G401 (cell line): ENCODE data around the gene SARS2. TPM values are rescaled to one million over a fixed set of nuclear protein-coding genes. Genes with fewer than 3 reads are reported as not detected.
"Not testable (repeated sequence)": the region's sequence is repeated elsewhere in the genome, so short reads cannot be mapped to it uniquely, and the experiment has no call there.

Source experiments
- DNase-seq: peaks from one replicate; pipeline ENCODE4 v3.0.0-alpha.2; 2015; ENCODE audit warnings: low spot score
- in situ Hi-C: cut with HindIII; loops from 2 replicates; pipeline ENCODE4 v1.10.0; 2016; ENCODE audit warnings: low sequenced_read_pairs, mixed read lengths
- total RNA-seq: library from RNA; depleted of rRNA; stranded (reverse); fragments of >200 nt; shearing (Covaris generic); gene quantifications from 2 replicates; pipeline ENCODE4 v1.2.3, GENCODE V29; 2014; rRNA removed

Gene SARS2, protein sequence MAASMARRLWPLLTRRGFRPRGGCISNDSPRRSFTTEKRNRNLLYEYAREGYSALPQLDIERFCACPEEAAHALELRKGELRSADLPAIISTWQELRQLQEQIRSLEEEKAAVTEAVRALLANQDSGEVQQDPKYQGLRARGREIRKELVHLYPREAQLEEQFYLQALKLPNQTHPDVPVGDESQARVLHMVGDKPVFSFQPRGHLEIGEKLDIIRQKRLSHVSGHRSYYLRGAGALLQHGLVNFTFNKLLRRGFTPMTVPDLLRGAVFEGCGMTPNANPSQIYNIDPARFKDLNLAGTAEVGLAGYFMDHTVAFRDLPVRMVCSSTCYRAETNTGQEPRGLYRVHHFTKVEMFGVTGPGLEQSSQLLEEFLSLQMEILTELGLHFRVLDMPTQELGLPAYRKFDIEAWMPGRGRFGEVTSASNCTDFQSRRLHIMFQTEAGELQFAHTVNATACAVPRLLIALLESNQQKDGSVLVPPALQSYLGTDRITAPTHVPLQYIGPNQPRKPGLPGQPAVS
- total RNA-seq, result 34.2 and 43.0 TPM in 2 replicates

DNA sequence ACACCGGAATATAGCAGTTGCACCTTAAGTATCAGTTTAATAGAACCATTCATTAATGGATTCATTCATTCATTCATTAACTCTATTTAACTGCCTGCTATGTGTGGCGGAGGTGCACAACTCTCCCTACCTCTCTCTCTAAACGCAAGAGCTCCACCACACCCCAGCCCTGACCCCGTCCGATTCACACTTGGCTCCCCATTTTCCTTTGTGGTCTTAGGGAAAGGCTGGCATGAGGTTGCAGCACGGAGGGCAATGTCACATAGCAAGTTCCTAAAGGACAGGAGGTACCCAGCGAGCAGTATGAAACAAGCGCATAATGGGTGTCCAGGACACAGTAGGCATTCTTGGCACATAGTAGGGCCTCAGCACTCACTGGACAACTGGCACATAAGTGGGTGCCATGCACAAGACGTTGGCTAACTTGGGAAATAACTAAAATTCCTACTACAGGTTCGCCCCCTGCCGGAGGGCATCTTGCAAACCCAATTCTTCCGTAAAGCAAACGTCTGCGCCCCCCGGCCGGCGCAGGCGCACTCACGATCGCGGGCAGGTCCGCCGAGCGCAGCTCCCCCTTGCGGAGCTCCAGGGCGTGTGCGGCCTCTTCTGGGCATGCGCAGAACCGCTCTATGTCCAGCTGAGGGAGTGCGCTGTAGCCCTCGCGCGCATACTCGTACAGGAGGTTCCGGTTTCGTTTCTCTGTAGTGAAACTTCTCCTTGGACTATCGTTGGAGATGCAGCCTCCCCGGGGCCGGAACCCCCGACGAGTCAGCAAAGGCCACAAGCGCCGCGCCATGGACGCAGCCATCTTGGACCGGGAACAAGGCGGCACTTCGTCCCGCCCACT lies at the start of gene SARS2:
TSS of gene SARS2 (minus strand) at position 835 of the 847 bp plus-strand sequence. CDS start at position 808, 27 bp downstream.
- in situ Hi-C loops, result no loop called here
- DNase-seq, result peak; percentile 93

DNA sequence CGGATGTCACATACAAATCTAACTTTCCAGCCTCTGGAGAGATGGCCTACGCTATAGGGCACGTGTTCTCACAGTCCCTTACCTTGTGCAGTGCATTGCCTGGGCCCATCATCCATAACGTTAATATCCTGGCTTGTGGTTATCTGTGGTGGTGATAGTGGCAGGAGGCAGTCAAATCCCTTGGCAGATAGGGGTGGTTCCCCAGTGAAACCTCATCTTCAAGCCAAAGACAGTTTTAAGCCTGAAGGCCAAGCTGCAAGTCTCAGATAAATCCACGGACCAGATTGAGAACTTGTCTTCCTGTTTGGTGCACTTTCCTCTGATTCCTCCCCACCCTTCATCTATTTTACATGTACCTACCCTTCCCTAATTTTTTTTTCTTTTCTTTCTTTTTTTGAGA lies 49.2 kb upstream of the SARS2 start:
- in situ Hi-C loops, result no loop called here
- DNase-seq, result no peak

DNA sequence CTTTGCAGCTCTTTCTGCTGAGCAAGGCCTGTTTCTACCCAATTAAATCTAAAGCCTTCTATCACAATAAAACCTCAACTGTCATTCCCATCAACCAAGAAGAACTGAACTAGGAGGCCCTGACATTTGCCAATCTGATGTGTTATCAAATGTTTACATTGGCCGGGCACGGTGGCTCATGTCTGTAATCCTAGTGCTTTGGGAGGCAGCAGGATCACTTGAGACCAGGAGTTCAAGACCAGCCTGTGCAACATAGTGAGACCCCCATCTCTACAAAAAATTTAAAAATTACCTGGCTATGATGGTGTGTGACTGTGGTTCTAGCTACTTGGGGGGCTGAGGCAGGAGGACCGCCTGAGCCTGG lies 47.7 kb upstream of the SARS2 start:
- DNase-seq, result no peak
- in situ Hi-C loops, result no loop called here

DNA sequence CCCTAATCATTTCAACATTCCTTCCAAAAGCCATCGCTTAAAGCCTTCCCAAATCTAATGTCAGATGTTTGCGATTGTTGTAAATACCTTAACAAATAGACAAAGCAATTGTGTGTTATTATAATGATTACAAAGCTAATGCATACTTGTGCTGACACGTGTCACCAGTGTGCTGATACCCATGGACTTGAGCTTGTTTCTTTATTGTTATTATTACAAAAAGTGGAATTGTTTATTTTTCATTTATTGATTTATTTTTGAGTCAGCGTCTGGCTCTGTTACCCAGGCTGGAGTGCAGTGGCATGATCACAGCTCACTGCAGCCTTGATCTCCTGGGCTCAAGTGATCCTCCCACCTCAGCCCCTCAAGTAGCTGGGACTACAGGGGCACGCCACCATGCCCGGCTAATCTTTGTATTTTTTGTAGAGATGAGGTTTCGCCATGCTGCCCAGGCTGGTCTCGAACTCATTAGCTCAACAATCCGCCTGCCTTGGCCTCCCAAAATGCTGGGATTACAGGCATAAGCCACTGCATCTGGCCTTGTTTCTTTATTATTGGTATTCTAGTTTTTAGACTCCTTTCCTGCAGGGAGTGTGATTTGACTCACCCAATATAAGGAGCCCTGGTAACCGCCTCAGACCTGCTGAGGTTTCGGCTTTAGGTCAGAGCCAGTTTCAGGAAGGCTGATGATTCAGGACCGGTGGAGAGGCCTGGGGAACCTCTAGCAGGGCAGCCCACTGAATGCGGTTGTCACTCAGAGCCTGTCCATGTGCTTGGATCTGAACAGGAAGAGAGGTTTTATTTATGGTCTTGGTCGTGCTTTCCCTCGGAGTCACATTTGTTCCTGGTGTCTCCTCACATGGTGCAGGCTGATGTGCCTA lies 47.1 kb upstream of the SARS2 start:
- DNase-seq, result no peak
- in situ Hi-C loops, result no loop called here

DNA sequence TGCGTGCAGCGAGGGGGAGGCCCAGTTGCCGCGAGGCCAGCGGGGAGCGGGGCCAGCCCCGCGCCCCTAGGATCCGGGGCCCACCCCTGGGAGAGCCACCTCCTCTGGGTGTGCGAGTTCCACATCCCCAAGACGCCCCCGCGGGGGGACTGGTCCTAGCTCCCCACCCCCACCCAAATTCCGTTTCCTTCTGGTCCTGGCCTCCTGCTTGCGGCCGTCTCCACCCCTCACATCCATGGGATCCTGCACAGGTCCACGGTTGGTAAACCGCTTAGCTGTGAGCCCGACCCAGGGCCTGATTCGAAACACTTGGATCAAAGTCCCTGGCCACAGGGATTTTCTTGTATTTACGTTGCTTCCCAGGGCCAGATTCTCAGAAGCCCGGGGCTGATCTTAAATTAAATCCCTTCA lies 45.3 kb upstream of the SARS2 start:
- DNase-seq, result peak; percentile 67
- in situ Hi-C loops, result no loop called here

DNA sequence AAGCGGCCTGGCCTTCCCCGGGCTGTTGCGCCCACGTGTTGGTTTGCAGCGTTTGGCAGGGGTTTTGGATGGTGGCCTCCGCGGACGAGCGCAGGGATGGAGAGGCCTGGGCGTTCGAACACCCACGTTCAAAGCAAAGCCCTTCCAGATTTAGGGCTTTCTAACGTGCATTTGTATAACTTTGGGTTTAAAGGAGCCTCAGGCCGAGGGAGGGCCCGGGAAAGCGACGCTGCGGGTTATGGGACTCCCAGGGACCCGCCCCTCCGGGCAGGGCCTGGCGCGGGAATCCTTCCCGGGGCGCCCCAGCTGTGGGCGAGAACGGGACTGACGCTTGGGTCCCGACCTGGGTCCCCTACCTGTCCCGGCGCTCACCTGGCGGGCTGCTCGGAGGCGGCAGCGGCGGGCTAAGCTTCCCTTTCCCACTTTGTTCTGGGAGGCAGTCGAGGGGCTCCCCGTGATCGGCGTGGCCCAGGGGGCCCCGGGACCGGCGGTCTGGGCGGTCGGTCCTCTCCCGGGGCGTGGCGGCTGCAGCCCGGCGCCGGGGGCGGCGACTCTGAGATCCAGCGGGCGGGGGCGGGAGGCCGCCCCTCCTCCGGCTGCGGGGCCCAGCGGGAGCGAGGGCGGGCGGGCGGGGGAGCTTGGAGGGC lies 44.8 kb upstream of the SARS2 start, which contains the start of gene FBXO17:
TSS of gene FBXO17 (minus strand) at position 529 of the 647 bp plus-strand sequence. CDS start 25,423 bp downstream, outside the sequence.
- peak; percentile 70 for DNase-seq
- in situ Hi-C loops, result no loop called here

DNA sequence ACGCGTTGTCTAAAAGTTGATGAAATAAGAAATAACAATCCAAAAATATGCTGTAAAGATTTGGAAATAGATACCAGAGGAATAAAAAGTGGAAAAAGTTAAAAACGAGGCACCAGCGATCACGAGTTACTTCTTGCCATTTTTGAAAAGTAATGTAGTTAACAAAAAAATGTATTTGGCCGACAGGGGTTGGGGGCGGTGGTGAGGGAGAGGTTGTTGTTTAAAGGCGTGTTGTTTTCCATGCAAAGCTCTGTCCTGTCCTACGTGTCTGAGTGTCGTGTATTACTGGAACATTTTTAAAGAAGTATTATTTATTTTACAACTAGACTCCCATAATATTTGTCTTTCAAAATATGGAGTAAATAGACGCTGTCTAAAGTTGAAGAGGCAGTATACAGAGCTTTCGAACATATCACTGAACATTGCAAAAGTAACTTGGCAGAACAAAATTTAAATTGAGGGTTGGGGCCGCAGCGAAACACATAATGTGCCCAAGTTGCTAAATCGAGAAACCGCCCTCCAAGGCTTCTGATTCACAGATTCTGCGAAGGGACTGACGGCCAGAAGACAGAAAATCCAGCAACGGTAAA lies 44.2 kb upstream of the SARS2 start:
- DNase-seq, result no peak
- in situ Hi-C loops, result no loop called here

DNA sequence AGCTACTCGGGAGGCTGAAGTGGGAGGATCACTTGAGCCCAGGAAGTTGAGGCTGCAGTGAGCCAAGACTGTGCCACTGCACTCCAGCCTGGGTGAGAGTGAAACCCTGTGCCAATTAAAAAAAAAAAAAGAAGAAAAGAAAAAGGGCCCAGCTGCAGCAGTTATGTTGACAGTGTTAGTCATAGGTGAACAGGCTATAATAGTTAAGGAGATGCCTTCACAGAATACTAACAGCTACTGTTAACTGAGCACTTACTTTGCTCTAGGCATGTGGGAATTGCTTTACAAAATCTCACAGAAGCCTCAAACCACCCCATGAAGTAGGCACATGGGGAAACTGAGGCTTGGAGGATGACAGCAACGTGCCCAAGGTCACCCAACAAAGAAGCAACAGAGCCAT lies 41.1 kb upstream of the SARS2 start:
- in situ Hi-C loops, result no loop called here

DNA sequence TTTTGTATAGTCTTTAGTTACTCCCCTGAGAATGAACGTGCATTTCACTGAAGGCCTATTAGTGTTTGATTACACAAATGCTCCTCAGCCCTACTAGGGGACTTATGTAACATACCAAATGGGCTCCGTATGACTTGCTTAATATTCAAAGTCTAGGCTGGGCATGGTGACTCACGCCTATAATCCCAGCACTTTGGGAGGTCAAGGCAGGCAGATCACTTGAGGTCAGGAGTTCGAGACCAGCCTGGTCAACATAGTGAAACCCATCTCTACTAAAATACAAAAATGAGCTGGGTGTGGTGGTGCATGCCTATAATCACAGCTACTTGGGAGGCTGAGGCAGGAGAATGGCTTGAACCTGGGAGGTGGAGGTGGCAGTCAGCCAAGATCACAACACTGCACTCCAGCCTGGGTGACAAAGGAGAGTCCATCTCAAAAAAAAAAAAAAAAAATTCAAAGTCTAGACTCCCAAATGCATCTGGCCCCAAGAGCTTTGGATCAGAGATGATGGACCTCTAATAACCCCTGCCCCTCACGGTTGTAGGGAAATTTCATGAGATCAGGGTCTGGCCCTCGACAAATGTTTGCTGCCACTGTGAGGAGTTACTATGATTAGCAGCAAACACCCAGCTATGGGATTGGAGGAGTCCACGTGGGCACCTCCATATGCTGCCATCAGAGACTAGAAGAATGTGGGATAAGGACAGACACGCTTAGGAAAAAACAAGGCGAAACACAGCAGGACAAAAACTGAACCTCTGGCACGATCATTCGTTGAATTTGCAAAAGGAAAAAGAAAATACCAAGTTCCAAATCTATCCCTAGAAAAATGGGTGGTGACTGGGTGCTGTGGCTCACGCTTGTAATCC lies 40.3 kb upstream of the SARS2 start:
- in situ Hi-C loops, result no loop called here
- DNase-seq, result peak; percentile 63

More for the DNA sequence above, 41.1 kb upstream of the SARS2 start:
- DNase-seq, result no peak

DNA sequence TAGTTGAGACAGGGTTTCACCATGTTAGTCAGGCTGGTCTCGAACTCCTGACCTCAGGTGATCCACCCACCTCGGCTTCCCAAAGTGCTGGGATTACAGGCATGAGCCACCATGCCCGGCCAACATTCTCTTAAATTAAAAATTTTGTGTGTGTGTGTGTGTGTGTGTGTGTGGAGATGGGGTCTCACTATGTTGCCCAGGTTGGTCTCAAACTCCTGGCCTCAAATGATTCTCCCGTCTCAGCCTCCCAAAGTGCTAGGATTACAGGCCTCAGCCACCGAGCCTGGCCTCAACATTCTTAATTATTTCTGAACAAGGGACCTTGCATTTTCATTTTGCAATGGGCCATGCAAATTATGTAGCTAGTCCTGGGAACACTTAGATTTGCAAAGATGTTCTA lies 35.6 kb upstream of the SARS2 start:
- in situ Hi-C loops, DNase-seq: not testable (repeated sequence)

DNA sequence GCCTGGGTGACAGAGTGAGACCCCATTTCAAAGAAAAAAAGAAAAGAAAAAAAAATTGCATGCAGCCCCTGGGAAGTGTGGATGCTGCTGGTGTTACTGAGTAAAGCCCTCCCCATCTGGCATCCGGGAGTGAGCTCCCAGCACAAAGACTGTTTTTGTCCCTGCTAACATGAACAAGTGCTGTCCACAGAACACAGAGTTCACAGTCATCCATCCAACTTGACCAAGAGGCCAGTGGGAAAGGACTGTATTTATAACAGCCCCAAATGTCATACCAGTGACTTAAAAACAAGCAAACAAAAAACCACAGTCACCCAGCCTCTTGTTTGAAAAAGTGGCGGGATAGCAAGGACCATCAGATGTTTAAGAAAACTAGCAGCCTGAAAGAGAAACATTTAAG lies 34.2 kb upstream of the SARS2 start:
- in situ Hi-C loops, result no loop called here
- no peak for DNase-seq

DNA sequence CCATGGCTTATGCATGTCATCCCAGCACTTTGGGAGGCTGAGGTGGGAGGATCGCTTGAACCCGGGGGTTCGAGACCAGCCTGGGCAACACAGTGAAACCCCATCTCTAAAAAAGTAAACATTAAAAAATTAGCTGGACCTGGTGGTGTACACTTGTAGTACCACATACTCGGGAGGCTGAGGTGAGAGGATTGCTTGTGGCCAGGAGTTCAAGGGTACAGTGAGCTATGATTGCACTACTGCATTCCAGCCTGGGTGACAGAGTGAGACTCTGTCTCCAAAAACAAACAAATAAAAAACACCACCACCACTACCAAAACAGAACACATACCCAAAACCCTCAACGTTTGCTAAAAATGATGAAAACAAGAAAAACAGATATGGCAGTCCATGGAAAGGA lies 29.1 kb upstream of the SARS2 start:
- in situ Hi-C loops, result no loop called here
- DNase-seq, result no peak

DNA sequence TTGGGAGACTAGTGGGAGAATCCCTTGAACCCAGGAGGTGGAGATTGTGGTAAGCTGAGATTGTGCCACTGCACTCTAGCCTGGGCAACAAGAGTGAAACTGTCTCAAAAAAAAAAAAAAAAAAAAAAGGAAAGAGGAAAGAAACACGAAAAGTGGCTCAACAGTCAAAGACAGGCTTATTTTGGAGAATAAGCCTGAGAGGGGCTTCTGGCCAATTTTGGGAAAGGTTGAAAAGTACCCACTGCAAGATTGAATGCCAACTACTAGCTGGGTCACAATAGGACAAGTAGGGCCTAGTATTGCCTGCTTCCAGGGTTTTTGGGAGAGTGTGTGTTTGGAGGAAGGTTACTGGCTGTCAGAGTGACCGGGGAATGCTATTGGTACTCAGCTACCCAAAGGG lies 27.7 kb upstream of the SARS2 start:
- in situ Hi-C loops, result no loop called here
- no peak for DNase-seq

DNA sequence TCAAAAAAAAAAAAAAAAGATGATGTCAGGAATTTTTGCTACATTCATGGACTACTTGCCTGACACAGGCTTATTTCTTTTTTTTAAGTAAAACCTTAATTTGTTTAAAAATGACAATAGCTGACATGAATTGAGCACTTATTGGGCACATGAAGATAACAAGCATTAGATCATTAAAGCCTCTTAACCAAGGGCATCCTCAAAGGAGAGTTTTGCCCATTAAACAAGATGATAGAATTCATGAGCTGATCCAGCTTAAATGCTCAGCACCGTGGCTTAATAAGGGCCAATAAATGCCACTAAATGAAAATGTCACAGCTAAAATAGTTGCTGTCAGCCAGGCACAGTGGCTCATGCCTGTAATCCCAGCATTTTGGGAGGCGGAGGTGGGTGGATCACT lies 25.7 kb upstream of the SARS2 start:
- in situ Hi-C loops, result no loop called here
- DNase-seq, result no peak

DNA sequence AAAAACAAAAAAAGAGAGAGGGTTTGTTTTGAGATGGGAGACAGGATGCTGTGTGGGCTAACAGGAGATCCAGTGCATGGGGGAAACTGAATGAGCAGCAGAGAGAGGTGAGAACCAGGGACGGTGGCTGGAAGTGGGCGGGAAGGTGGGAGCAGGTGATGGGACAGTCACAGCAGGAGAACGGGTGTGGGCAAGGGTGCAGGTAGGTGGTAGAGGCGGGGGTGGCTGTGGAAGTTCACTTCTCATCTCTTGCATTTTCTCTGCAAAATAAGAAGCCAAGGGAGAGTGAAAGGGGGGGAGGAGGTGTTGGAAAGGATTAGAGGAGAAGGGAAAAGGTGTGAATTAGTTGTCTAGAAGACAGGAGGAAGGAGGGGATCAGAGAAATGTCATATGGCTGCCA lies 23.1 kb upstream of the SARS2 start:
- no peak for DNase-seq
- in situ Hi-C loops, result no loop called here

DNA sequence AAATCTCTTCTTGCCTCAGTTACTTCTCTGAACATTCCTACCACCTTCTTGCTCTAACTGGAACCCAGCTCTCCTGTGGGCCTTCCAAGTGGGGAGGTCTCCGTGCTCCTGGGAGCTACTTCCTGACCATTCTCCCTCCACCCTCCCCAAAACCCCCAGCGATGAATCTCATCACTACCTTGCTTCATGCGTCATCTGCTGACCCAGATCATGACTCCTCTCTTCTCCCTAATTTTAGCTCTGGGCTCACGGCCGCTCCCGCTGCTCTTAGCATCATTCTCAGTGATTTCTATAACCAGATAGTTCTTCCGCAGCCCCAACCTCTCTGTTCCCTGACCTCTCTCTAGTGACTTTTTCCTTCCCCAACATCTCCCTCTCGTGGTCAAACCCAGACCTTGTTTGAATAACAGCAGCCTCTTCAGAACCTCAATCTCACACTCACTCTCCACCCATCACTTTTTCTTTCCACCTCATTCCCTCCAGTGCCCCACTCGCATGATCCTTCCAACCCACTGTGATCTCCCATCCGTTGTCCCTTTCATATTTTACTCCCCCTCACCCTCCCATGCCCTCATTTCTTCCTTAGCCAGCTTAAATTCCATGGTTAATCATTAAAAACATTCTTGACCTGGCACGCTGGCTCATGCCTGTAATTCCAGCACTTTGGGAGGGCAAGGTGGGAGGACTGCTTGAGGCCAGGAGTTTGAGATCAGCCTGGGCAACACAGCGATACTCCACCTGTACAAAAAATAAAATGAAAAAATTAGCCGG lies 22.0 kb upstream of the SARS2 start:
- in situ Hi-C loops, result no loop called here
- DNase-seq, result peak; percentile 39

DNA sequence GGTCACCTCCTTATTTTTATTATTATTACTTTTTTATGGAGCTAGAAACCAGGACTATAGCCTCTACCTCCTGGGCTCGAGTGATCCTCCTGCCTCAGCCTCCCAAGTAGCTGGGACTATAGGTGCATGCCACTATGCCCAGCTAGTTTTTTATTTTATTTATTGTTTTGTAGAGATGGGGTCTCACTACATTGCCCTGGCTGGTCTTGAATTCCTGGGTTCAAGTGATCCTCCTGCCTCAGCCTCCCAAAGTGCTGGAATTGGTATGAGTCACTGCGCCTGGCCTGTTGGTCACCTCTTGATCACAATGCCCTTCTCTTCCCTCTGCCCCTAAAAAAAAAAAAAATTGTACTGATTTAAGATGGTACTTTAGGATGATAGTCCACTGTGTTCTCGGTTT lies 20.6 kb upstream of the SARS2 start:
- DNase-seq, result no peak
- in situ Hi-C loops, result no loop called here
